ENCODE results near the gene FBXO24. TPM values are rescaled to one million over a fixed set of nuclear protein-coding genes. Genes with fewer than 3 reads are reported as not detected.

Gene FBXO24
- total and polyA plus RNA-seq, 9 of the 15 experiments (the other 6 are each of a cell fraction or from before 2014, with no cell fraction given): 0.17 to 0.95 (median 0.50) TPM

- no peak for TF ChIP-seq TSHZ1 (CRISPR knock-in tag; IDR thresholded peaks at IDR 0.05)
- TF ChIP-seq JUND (IDR thresholded peaks at IDR 0.05; ENCODE audit: borderline replicate concordance, low read depth, low read length): 0 out of 2 replicates have a peak, but pooled peaks have one; percentile 11
- no peak for TF ChIP-seq JUND (tag; IDR thresholded peaks at IDR 0.05; ENCODE audit: borderline replicate concordance, low read depth, low read length)
- TF ChIP-seq CHAMP1 (IDR thresholded peaks at IDR 0.05): no peak
- peak; percentile 12; the same call in 1 of the 2 replicates for TF ChIP-seq RAD51 (IDR thresholded peaks at IDR 0.05; ENCODE audit: borderline replicate concordance, low read depth)
- 0 out of 4 replicates have a peak, but pooled peaks of 1 of the 2 experiments have one; percentile 29 for TF ChIP-seq SIN3A (IDR thresholded peaks at IDR 0.05; ENCODE audit: borderline replicate concordance in 2 of 2, control insufficient read depth in 1 of 2, low read depth in 2 of 2, low read length in 2 of 2)
- TF ChIP-seq C11orf30 (IDR thresholded peaks at IDR 0.05; ENCODE audit: low read depth): no peak
- 0 out of 2 replicates have a peak, but pooled peaks have one; percentile 10 for TF ChIP-seq BHLHE40 (IDR thresholded peaks at IDR 0.05; ENCODE audit: low read length)
- TF ChIP-seq RNF2 (IDR thresholded peaks at IDR 0.05): no peak
- no peak for TF ChIP-seq ZKSCAN3 (CRISPR knock-in tag; IDR thresholded peaks at IDR 0.05)
- TF ChIP-seq YY1 (IDR thresholded peaks at IDR 0.05; ENCODE audit: borderline replicate concordance in 1 of 3, control insufficient read depth in 1 of 3, extremely low read depth in 1 of 3, insufficient read depth in 3 of 3, insufficient read length in 1 of 3, insufficient replicate concordance in 2 of 3, low read depth in 1 of 3, low read length in 2 of 3): peak in 1 of 3 experiments; percentile 48
- TF ChIP-seq CXXC5 (CRISPR knock-in tag; IDR thresholded peaks at IDR 0.05): no peak
- TF ChIP-seq SIN3B (IDR thresholded peaks at IDR 0.05; ENCODE audit: low read depth): no peak
- TF ChIP-seq CUX1 (CRISPR knock-in tag; IDR thresholded peaks at IDR 0.05): no peak
- no peak for TF ChIP-seq SMARCA5 (IDR thresholded peaks at IDR 0.05)
Observed at GRCh38 chr7:100568896-100569844, 17.0 kb upstream of the FBXO24 start (continued).
